GM18502 (cell line): ENCODE measurements around the gene CLEC7A.

Experiments
- ATAC-seq: cut with Tn5 transposase; IDR thresholded peaks from one replicate; pipeline ENCODE4 v1.9.1; 2021; ENCODE audit warnings: mild to moderate bottlenecking; ENCODE audit not compliant: unreplicated experiment, poor library complexity

CLEC7A gene

GRCh38 chr12:10142976-10143589, 13.1 kb upstream of the CLEC7A start:
- ATAC-seq = no peak

GRCh38 chr12:10140001-10140400, 10.0 kb upstream of the CLEC7A start:
- ATAC-seq = no peak

- ATAC-seq = no peak
These were observed 6.7 kb upstream of the CLEC7A start for GRCh38 chr12:10136637-10137205.

GRCh38 chr12:10135126-10135525, 5.1 kb upstream of the CLEC7A start:
- ATAC-seq = no peak

- no peak for ATAC-seq
These were observed 2.9 kb upstream of the CLEC7A start for GRCh38 chr12:10132850-10133370.

- ATAC-seq = no peak
These were observed 1.2 kb upstream of the CLEC7A start for GRCh38 chr12:10131111-10131690.

GRCh38 chr12:10128687-10129086, 1.3 kb downstream of the CLEC7A start:
- no peak for ATAC-seq

- no peak for ATAC-seq
These were observed 3.6 kb downstream of the CLEC7A start for GRCh38 chr12:10126413-10126812.

- no peak for ATAC-seq
These were observed 7.3 kb downstream of the CLEC7A start for GRCh38 chr12:10122689-10123088.

GRCh38 chr12:10121278-10121677, 8.7 kb downstream of the CLEC7A start:
- ATAC-seq = no peak

GRCh38 chr12:10119066-10119465, 10.9 kb downstream of the CLEC7A start:
- ATAC-seq = no peak

- ATAC-seq = no peak
These were observed 14.1 kb downstream of the CLEC7A start for GRCh38 chr12:10115890-10116289.

GRCh38 chr12:10115311-10115710, 14.7 kb downstream of the CLEC7A start:
- ATAC-seq = no peak

- ATAC-seq = no peak
These were observed 16.1 kb downstream of the CLEC7A start for GRCh38 chr12:10113920-10114319.

- no peak for ATAC-seq
These were observed 16.9 kb downstream of the CLEC7A start for GRCh38 chr12:10113075-10113474.

- ATAC-seq = no peak
These were observed 18.5 kb downstream of the CLEC7A start for GRCh38 chr12:10111451-10111850.

GRCh38 chr12:10110256-10110844, 19.6 kb downstream of the CLEC7A start:
- no peak for ATAC-seq

GRCh38 chr12:10102322-10102721, 27.7 kb downstream of the CLEC7A start:
- ATAC-seq = no peak

- no peak for ATAC-seq
These were observed 28.3 kb downstream of the CLEC7A start for GRCh38 chr12:10101648-10102220.

GRCh38 chr12:10101042-10101579, 28.9 kb downstream of the CLEC7A start:
- ATAC-seq = no peak

- ATAC-seq = no peak
These were observed 31.2 kb downstream of the CLEC7A start, which contains the start of gene CLEC1A for GRCh38 chr12:10098791-10099190. Gene CLEC1A, minus strand, starts transcription at chr12:10098985. Its CDS starts 63 bp downstream, at chr12:10098922.
